Measurements from ENCODE around the gene PPP1R14C.

The PPP1R14C gene

GRCh38 chr6:150196942-150197745, 54.3 kb downstream of the PPP1R14C start:
- no peak for DNase-seq

GRCh38 chr6:150198532-150198931, 55.7 kb downstream of the PPP1R14C start:
- DNase-seq = no peak

- DNase-seq = no peak
These were observed 56.4 kb downstream of the PPP1R14C start for GRCh38 chr6:150199241-150199640.

- DNase-seq = no peak
These were observed 57.7 kb downstream of the PPP1R14C start for GRCh38 chr6:150200428-150201100.

- no peak for DNase-seq
These were observed 58.4 kb downstream of the PPP1R14C start for GRCh38 chr6:150201285-150201684.

GRCh38 chr6:150201772-150202329, 59.0 kb downstream of the PPP1R14C start:
- no peak for DNase-seq

- DNase-seq = no peak
These were observed 59.6 kb downstream of the PPP1R14C start for GRCh38 chr6:150202404-150202803.

GRCh38 chr6:150202934-150203333, 60.1 kb downstream of the PPP1R14C start:
- DNase-seq = no peak

- DNase-seq = no peak
These were observed 60.5 kb downstream of the PPP1R14C start for GRCh38 chr6:150203378-150203777.

GRCh38 chr6:150203871-150204545, 61.2 kb downstream of the PPP1R14C start:
- DNase-seq = no peak

- no peak for DNase-seq
These were observed 62.0 kb downstream of the PPP1R14C start for GRCh38 chr6:150204705-150205472.

GRCh38 chr6:150207931-150208570, 65.2 kb downstream of the PPP1R14C start:
- peak; percentile 86 for DNase-seq

GRCh38 chr6:150208611-150209352, 65.9 kb downstream of the PPP1R14C start:
- peak; percentile 48 for DNase-seq

GRCh38 chr6:150209415-150209814, 66.6 kb downstream of the PPP1R14C start:
- DNase-seq = no peak

GRCh38 chr6:150211700-150212511, 69.1 kb downstream of the PPP1R14C start:
- peak; percentile 82 for DNase-seq

- peak; percentile 32 for DNase-seq
These were observed 69.9 kb downstream of the PPP1R14C start for GRCh38 chr6:150212778-150213177.

- no peak for DNase-seq
These were observed 70.5 kb downstream of the PPP1R14C start for GRCh38 chr6:150213301-150213700.

- no peak for DNase-seq
These were observed 71.5 kb downstream of the PPP1R14C start for GRCh38 chr6:150214310-150214709.

GRCh38 chr6:150220634-150221551, 78.0 kb downstream of the PPP1R14C start:
- no peak for DNase-seq
